C4-2B (cell line): ENCODE measurements around the gene PFKL.

Experiments used
- H3K27ac ChIP-seq: fragments of 450-650 bp; 2 replicates; pipeline ENCODE4 v1.5.1; 2017
- CTCF ChIP-seq: fragments of 450-650 bp; conservative IDR thresholded peaks from 2 replicates; pipeline ENCODE4 v1.5.1; 2017; ENCODE audit warnings: mild to moderate bottlenecking
- ZFX ChIP-seq: fragments of 450-650 bp; IDR thresholded peaks from 2 replicates; pipeline ENCODE4 v1.6.1; 2017

PFKL gene

GRCh38 chr21:44312716-44313115 lies 12.9 kb downstream of the PFKL start:
- TF ChIP-seq ZFX (no peak), CTCF (no peak)
- H3K27ac ChIP-seq: no peak overlapping the region

GRCh38 chr21:44313451-44313850 lies 13.6 kb downstream of the PFKL start:
- no peak for TF ChIP-seq CTCF
- no peak for TF ChIP-seq ZFX
- no peak overlapping the region for H3K27ac ChIP-seq

DNA sequence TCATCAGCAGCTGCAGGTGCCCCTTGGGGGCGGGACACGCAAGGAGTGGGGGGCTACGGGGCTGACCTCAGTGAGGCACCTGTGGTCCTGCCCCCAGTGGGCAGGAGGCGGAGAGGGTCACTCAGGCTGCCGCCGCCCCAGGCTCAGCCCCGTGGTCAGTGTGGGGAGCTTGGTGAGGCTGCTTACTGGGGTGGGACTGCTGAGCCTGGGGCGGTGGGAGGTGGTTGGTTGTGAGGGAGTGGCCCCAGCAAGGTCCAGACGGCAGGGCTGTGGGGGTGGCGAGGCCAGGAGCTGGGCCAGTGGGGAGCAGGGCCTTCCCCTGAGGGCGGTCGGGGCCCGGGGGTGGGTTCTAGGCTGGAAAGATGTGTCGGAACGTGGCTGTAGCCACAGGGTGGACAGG lies 14.3 kb downstream of the PFKL start:
- TF ChIP-seq ZFX (no peak), CTCF (no peak)
- no peak overlapping the region for H3K27ac ChIP-seq

GRCh38 chr21:44314561-44314960 lies 14.7 kb downstream of the PFKL start:
- TF ChIP-seq CTCF (no peak), ZFX (no peak)
- no peak overlapping the region for H3K27ac ChIP-seq

GRCh38 chr21:44315691-44316203 lies 15.9 kb downstream of the PFKL start:
- H3K27ac ChIP-seq: no peak overlapping the region

GRCh38 chr21:44316277-44316900 lies 16.5 kb downstream of the PFKL start:
- TF ChIP-seq CTCF (no peak), ZFX (no peak)
- H3K27ac ChIP-seq: no peak overlapping the region

More at GRCh38 chr21:44315691-44316203, 15.9 kb downstream of the PFKL start:
- TF ChIP-seq ZFX: no peak
- TF ChIP-seq CTCF: no peak

- TF ChIP-seq CTCF (no peak), ZFX (no peak)
- H3K27ac ChIP-seq: no peak overlapping the region
Measured at GRCh38 chr21:44317241-44317782, 17.5 kb downstream of the PFKL start.
